Measurements from ENCODE around the gene RBMXL3. TPM values are rescaled to one million over a fixed set of nuclear protein-coding genes. Genes with fewer than 3 reads are reported as not detected.

RBMXL3 gene
- total RNA-seq, 1 donor from 2014 or later: not detected

GRCh38 chrX:115233497-115234455 is 44.6 kb downstream of the RBMXL3 start, which contains the start of gene LRCH2:
Gene LRCH2 (minus strand): TSS chrX:115234096. CDS start chrX:115234041, 55 bp downstream.
- peak; percentile 45 for DNase-seq (ENCODE audit: low spot score)

GRCh38 chrX:115234461-115234860 is 45.3 kb downstream of the RBMXL3 start:
- no peak for DNase-seq (ENCODE audit: low spot score)

- no peak for DNase-seq (ENCODE audit: low spot score)
Measured at GRCh38 chrX:115236560-115236959, 47.4 kb downstream of the RBMXL3 start.

- DNase-seq (ENCODE audit: low spot score): no peak
Measured at GRCh38 chrX:115237056-115237455, 47.8 kb downstream of the RBMXL3 start.

Other genes starting within 250 kb of the RBMXL3 start
- gene IL13RA2, start 171.8 kb upstream of the RBMXL3 start, total RNA-seq: 0.83 TPM
- 7.4 TPM for gene LRCH2, start 44.7 kb downstream of the RBMXL3 start, total RNA-seq
- gene LUZP4, start 100.3 kb downstream of the RBMXL3 start, total RNA-seq: not detected